ENCODE results near the gene ST3GAL4.
"Not testable (repeated sequence)": the region's sequence is repeated elsewhere in the genome, so short reads cannot be mapped to it uniquely, and the experiment has no call there.

- not testable (repeated sequence) for TF ChIP-seq CTBP1 (IDR thresholded peaks at IDR 0.05; ENCODE audit: borderline replicate concordance); FOXJ3 (CRISPR knock-in tag; IDR thresholded peaks at IDR 0.05); ATF2 (CRISPR knock-in tag; IDR thresholded peaks at IDR 0.05); CTCF (IDR thresholded peaks at IDR 0.05 in 2 of 3, conservative IDR thresholded peaks at IDR 0.05 in 1 of 3; ENCODE audit: insufficient read depth in 2 of 3, low read depth in 1 of 3, low read length in 3 of 3); MLX (CRISPR knock-in tag; conservative IDR thresholded peaks at IDR 0.05); SMARCB1 (IDR thresholded peaks at IDR 0.05; ENCODE audit: insufficient read length, low read depth); ZBTB7A (IDR thresholded peaks at IDR 0.05; ENCODE audit: borderline replicate concordance, control insufficient read depth, low read depth, low read length); BCLAF1 (IDR thresholded peaks at IDR 0.05; ENCODE audit: borderline replicate concordance in 1 of 2, control insufficient read depth in 1 of 2, low read depth in 2 of 2, low read length in 1 of 2)
Measured at GRCh38 chr11:126368336-126369119, 13.0 kb downstream of the ST3GAL4 start.

All from K562 (cell line).